GM18870 (cell line): ENCODE data around the gene RNF20.
A peak's percentile ranks its signal among the peaks of the same experiment; 100 is the strongest.
"Not testable (repeated sequence)": the region's sequence is repeated elsewhere in the genome, so short reads cannot be mapped to it uniquely, and the experiment has no call there.

ENCODE experiments used
- ATAC-seq: cut with Tn5 transposase; IDR thresholded peaks from one replicate; pipeline ENCODE4 v1.9.1; 2021; ENCODE audit warnings: moderate library complexity; ENCODE audit not compliant: unreplicated experiment

Gene RNF20

GRCh38 chr9:101587332-101588043, 53.8 kb downstream of the RNF20 start:
- ATAC-seq = no peak

GRCh38 chr9:101590074-101590473, 56.4 kb downstream of the RNF20 start:
- not testable (repeated sequence) for ATAC-seq

- ATAC-seq = no peak
Measured at GRCh38 chr9:101590901-101591300, 57.2 kb downstream of the RNF20 start.

DNA sequence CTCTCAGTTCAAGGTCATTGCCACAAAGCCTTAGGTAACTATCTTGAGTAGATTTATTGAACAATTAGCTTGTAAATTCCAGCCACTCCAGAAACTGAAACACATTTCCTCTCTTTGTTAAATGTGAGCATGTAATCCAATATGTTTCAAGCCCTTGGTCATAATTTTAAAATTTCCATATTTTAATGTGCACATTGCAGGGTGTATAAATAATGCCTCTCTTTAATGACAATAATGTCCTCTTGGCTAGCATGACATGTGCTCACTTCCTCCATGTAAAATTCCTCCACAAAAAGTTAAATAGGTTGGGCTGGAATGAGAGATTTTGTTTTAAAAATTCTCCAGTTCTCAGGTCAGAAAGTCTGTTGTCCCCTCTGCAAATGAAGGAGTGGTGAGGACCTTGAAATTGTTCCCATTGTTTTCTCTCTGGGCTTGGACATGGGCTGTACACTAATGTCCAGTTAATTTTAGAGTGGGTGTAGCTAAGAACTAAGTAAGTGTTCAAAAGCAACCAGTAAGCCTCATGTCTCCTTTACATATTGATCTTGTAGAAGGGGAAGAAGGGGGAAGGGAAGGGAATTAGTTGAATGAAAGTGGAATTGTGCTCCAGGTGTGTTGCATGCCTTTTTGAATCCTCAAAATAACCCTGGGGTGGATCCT, 58.3 kb downstream of the RNF20 start:
- no peak for ATAC-seq

DNA sequence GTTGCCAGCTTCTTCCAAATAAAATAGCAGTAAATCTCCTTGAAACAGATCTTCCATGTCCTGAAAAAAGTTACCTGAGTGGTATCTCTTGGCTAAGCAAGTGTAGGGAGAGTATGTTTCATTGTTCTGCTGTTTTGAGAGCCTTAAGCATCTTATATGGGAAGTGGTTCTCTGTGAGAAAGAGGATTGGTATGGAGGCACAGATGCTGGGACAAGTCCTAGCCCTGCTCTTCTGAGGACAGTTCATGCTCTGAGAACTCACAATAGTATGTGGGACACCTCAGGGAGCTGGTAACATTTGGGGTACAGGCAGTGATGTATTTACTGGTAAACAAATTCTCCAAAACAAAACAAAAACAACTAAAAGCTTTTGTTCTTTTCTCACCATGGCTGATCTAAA, 59.1 kb downstream of the RNF20 start:
- ATAC-seq = no peak

GRCh38 chr9:101593345-101593744, 59.7 kb downstream of the RNF20 start:
- no peak for ATAC-seq

GRCh38 chr9:101594796-101595195, 61.1 kb downstream of the RNF20 start, which contains the start of gene PPP3R2:
Gene PPP3R2 (minus strand): TSS chr9:101594969. CDS start chr9:101594921, 48 bp downstream.
- no peak for ATAC-seq

DNA sequence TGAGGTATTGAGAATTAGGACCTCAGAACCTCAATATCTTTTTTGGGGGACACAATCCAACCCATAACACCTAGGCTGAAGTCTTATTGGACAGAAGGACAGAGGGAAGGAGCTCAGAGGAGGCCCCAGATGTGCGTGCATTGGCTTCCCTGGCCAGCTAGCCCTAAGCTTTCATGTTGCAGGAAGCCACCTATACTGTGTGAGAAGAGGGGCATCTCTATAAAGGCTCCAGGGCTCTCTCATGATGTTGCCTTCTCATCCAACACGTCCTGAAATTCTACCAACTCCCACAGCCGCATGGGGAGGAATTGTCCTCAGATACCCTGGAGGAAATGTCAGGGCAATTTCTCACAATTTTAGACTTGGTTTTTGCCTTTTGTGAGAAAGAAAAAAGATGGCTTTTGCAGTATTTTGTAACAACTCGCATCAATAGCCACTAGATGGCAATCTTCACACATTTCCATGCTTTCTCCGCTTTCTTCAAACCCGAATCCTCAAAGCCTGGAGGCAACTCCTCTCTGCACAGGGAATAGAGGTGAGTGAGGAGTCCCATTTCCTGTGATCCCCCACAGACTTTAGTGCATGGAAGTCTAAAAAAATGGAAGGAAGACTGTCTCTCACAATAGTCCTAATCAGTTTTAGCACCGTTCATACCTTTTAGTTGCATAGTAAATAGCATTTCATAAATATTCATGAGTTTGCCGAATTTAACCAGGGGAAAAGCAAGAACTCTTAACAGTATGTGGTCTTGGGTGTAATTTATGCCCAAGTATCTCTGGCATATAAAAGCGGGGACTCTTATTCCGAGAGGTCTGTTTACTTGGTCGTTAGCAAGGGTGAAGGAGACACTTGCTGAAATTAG, 68.5 kb downstream of the RNF20 start:
- peak; percentile 70 for ATAC-seq

DNA sequence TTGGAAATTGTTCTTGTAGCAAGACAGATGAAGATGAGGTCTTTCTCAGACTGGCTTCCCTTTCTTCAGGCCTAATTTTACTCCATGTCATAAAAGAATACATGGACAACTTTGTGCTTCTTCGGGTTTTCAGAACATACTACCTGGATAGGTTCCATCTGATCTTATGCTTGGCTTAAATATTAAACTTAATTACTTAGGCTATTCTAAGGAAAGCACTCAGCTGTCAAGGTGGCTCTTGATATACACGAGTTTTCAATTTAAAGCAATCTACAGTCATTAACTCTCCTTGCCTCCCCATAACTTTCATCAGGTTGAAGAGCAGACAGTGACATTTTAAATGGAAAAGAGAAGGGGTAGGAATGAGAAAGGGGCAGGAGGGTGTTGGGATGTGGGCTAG, 70.6 kb downstream of the RNF20 start:
- no peak for ATAC-seq

DNA sequence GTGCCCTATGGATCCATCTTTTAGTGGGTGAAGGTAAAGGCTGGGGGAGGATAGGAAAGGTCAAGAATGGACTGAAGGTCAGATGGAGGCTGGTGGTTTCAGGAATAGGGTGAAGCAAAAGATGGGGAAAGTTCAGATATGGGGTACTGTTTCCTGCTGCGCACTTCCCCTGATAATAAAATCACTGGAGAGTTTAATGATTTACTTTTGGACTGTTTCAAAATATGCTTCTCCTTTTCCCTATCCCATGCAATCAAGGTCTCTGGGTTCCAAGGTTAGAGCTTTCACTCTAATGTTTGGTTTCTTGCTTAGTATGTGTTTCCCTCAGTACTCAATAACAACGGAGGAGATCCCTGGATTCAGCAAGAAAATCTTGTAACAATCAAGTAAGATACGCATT, 71.9 kb downstream of the RNF20 start:
- no peak for ATAC-seq
